ENCODE data around the gene NLRX1. TPM values are rescaled to one million over a fixed set of nuclear protein-coding genes. Genes with fewer than 3 reads are reported as not detected.
"Not testable (repeated sequence)": the region's sequence is repeated elsewhere in the genome, so short reads cannot be mapped to it uniquely, and the experiment has no call there.

NLRX1 gene
- total and polyA plus RNA-seq, 2 experiments from 2014 or later: 16.1 to 36.8 TPM

DNA sequence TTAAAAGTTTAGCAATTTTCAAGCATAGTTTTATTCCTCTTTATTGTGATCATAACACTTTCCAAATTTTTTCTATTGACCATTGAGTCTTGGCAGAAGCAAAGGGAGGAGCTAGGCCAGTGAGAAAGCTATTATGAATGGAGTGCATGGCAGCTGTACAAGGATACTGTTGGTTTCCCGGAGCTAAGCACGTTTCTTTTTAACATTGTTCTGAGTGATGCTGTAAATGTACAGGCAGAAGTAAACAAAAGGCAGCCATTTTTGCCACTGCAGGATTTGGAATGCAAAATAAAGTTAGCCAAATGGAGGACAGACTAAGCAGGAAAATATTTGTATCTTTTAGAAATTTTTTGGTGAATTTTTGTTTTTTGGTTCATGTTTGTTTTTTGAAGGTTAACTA, 53.8 kb downstream of the NLRX1 start:
- H3K4me3 ChIP-seq: no peak overlapping the region
- H3K27ac ChIP-seq: no peak overlapping the region
- H3K4me1 ChIP-seq (ENCODE audit: low read depth): no peaks in the 10 kb centered on the region
- no peaks in the 10 kb centered on the region for H3K36me3 ChIP-seq
- no peaks in the 10 kb centered on the region for H3K9me3 ChIP-seq (ENCODE audit: low read depth)
- H3K27me3 ChIP-seq: no peaks in the 10 kb centered on the region
- DNase-seq (ENCODE audit: low read depth in 1 of 2, low spot score in 1 of 2): peak in 1 of 2 donors; percentile 58
- TF ChIP-seq, protein P1, sequence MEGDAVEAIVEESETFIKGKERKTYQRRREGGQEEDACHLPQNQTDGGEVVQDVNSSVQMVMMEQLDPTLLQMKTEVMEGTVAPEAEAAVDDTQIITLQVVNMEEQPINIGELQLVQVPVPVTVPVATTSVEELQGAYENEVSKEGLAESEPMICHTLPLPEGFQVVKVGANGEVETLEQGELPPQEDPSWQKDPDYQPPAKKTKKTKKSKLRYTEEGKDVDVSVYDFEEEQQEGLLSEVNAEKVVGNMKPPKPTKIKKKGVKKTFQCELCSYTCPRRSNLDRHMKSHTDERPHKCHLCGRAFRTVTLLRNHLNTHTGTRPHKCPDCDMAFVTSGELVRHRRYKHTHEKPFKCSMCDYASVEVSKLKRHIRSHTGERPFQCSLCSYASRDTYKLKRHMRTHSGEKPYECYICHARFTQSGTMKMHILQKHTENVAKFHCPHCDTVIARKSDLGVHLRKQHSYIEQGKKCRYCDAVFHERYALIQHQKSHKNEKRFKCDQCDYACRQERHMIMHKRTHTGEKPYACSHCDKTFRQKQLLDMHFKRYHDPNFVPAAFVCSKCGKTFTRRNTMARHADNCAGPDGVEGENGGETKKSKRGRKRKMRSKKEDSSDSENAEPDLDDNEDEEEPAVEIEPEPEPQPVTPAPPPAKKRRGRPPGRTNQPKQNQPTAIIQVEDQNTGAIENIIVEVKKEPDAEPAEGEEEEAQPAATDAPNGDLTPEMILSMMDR (IDR thresholded peaks at IDR 0.05; ENCODE audit: low read depth, low read length): no peak

DNA sequence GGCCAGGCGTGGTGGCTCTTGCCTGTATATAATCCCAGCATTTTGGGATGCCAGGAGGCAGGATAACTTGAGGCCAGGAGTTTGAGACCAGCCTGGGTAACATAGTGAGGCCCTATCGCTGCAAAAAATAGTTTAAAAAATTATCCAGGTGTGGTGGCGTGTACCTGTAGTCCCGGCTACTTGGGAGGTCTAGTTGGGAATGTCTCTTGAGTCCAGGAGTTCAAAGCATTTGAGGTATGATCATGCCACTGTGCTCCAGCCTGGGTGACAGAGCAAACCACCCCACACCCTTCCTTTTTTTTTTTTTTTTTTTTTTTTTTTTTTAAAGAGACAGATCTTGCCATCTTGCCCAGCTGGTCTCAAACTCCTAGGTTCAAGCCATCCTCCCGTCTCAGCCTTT, 54.4 kb downstream of the NLRX1 start:
- TF ChIP-seq, protein P1 (IDR thresholded peaks at IDR 0.05; ENCODE audit: low read depth, low read length): no peak
- Histone ChIP-seq H3K4me3 (no peak overlapping the region), H3K4me1 (ENCODE audit: low read depth) (no peaks in the 10 kb centered on the region), H3K36me3 (no peaks in the 10 kb centered on the region), H3K27me3 (no peaks in the 10 kb centered on the region), H3K27ac (no peak overlapping the region), H3K9me3 (ENCODE audit: low read depth) (no peaks in the 10 kb centered on the region)
- no peak for DNase-seq (ENCODE audit: low read depth in 1 of 2, low spot score in 1 of 2)

DNA sequence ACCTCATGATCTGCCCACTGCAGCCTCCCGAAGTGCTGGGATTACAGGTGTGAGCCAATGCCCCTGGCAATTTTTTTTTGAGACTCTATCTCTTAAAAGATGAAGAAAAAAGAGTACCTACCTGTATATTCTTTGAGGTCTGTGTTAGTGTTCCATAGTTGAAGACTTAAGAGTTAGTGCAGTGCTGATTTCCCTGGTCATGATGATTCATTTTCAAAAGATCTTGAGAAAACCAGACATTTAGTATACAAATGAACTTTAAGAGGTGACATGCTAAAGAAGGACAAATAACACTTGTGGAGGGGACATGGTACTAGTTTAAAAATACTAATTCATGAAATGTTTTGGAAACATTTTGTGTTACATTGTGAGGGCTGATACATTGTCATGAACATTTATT, 55.3 kb downstream of the NLRX1 start:
- no peaks in the 10 kb centered on the region for H3K4me1 ChIP-seq (ENCODE audit: low read depth)
- TF ChIP-seq, protein P1 (IDR thresholded peaks at IDR 0.05; ENCODE audit: low read depth, low read length): no peak
- no peaks in the 10 kb centered on the region for H3K27me3 ChIP-seq
- no peaks in the 10 kb centered on the region for H3K9me3 ChIP-seq (ENCODE audit: low read depth)
- H3K36me3 ChIP-seq: no peaks in the 10 kb centered on the region
- no peak for DNase-seq (ENCODE audit: low read depth in 1 of 2, low spot score in 1 of 2)
- no peak overlapping the region for H3K4me3 ChIP-seq
- H3K27ac ChIP-seq: no peak overlapping the region

DNA sequence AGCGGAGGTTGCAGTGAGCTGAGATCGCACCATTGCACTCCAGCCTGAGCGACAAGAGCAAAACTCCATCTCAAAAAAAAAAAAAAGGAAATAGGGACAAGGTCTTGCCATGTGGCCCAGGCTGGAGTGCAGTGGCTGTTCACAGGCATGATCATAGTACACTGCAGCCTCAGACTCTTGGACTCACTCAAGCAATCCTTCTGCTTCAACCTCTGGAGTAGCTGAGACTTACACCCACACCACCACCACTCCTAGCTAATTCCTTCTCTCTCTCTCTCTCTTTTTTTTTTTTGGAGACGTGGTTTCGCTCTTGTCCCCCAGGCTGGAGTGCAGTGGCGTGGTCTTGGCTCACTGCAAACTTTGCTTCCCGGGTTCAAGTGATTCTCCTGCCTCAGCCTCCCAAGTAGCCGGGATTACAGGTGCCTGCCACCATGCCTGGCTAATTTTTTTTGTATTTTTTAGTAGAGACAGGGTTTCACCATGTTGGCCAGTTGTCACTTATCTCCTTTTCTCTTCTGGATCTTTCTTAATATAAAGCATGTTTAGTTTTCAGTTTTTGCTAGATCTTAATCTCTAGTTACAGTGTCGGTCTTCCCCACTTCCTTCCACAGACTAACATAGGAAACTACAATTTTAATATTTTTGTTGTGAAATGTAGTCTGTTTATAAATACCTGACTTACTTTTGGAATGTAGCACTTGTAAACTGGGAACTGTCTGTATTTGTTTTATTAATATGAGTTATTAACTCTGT, 60.2 kb downstream of the NLRX1 start:
- H3K27me3 ChIP-seq; H3K36me3 ChIP-seq; H3K9me3 ChIP-seq (ENCODE audit: low read depth); H3K4me1 ChIP-seq (ENCODE audit: low read depth); H3K4me3 ChIP-seq; H3K27ac ChIP-seq; DNase-seq (ENCODE audit: low read depth in 1 of 2, low spot score in 1 of 2): not testable (repeated sequence)

GRCh38 chr11:119229288-119229672, 60.8 kb downstream of the NLRX1 start:
- Histone ChIP-seq H3K27me3 (no peaks in the 10 kb centered on the region), H3K27ac (no peak overlapping the region), H3K4me3 (no peak overlapping the region), H3K9me3 (ENCODE audit: low read depth) (no peaks in the 10 kb centered on the region), H3K4me1 (ENCODE audit: low read depth) (no peaks in the 10 kb centered on the region), H3K36me3 (peaks cover 9% of the 10 kb centered on the region)
- no peak for DNase-seq (ENCODE audit: low read depth in 1 of 2, low spot score in 1 of 2)
- TF ChIP-seq, protein P1 (IDR thresholded peaks at IDR 0.05; ENCODE audit: low read depth, low read length): no peak

GRCh38 chr11:119229741-119230140, 61.2 kb downstream of the NLRX1 start:
- TF ChIP-seq, protein P1 (IDR thresholded peaks at IDR 0.05; ENCODE audit: low read depth, low read length): no peak
- no peak for DNase-seq (ENCODE audit: low read depth in 1 of 2, low spot score in 1 of 2)
- no peak overlapping the region for H3K27ac ChIP-seq

More at GRCh38 chr11:119229741-119230140, 61.2 kb downstream of the NLRX1 start:
- Histone ChIP-seq H3K36me3 (peaks cover 9% of the 10 kb centered on the region), H3K4me1 (ENCODE audit: low read depth) (no peaks in the 10 kb centered on the region), H3K4me3 (no peak overlapping the region), H3K9me3 (ENCODE audit: low read depth) (no peaks in the 10 kb centered on the region), H3K27me3 (no peaks in the 10 kb centered on the region)
